Adrenal gland (tissue), 12 donors: ENCODE results near the gene FOXN3. TPM values are rescaled to one million over a fixed set of nuclear protein-coding genes. Genes with fewer than 3 reads are reported as not detected.
A peak's percentile ranks its signal among the peaks of the same experiment; 100 is the strongest.

Source experiments
- DNase-seq, 7 donors: peaks; one replicate each; pipeline ENCODE4 v3.0.0-alpha.2; 2019 to 2020
- H3K27ac ChIP-seq, 5 donors: fragments of 200-600 bp; sonication (generic) in 4 of 5; 1 replicate in 3 of 5; 2 replicates in 2 of 5; pipeline versions ENCODE4 v1.5.1 to v1.8.0; 2016 to 2020; ENCODE audit warnings: mild to moderate bottlenecking in 1 of 5
- H3K27me3 ChIP-seq: fragments of 200-600 bp; 2 replicates; pipeline ENCODE4 v1.8.0; 2021
- H3K36me3 ChIP-seq, 2 donors: fragments of 200-600 bp; replicated peaks in 1 of 2; 1 replicate in 1 of 2; 2 replicates in 1 of 2; pipeline versions ENCODE4 v1.5.1 to v1.8.0; 2018 to 2022
- H3K4me1 ChIP-seq, 2 donors: fragments of 200-600 bp; replicated peaks in 1 of 2; 1 replicate in 1 of 2; 2 replicates in 1 of 2; pipeline versions ENCODE4 v1.5.1 to v1.8.0; 2018 to 2021
- H3K4me3 ChIP-seq, 4 donors: fragments of 200-600 bp; sonication (generic) in 3 of 4; one replicate each; pipeline ENCODE4 v1.5.1; 2016 to 2018
- H3K9me3 ChIP-seq, 3 donors: fragments of 200-600 bp; sonication (generic) in 1 of 3; replicated peaks in 1 of 3; 1 replicate in 2 of 3; 2 replicates in 1 of 3; pipeline versions ENCODE4 v1.5.1 to v1.8.0; 2016 to 2021
- CTCF ChIP-seq, 6 experiments: fragments of 450-650 bp in 4 of 6; fragments of 200-600 bp in 2 of 6; sonication (generic) in 1 of 6; IDR thresholded peaks; 1 replicate in 5 of 6; 2 replicates in 1 of 6; pipeline versions ENCODE4 v1.5.1 to v1.8.0; 2016 to 2021; ENCODE audit warnings: antibody characterized with exemption in 6 of 6, mild to moderate bottlenecking in 2 of 6, moderate library complexity in 1 of 6
- POLR2A ChIP-seq, 2 donors: fragments of 450-650 bp; IDR thresholded peaks; one replicate each; pipeline ENCODE4 v1.6.1; 2017; ENCODE audit warnings: antibody characterized with exemption in 2 of 2, mild to moderate bottlenecking in 2 of 2, moderate library complexity in 1 of 2
- WGBS, 4 donors: extraction: QIAGEN DNeasy Blood & Tissue Kit in 2 of 4; methylation state at CpG; one replicate each; pipeline versions ENCODE4 v1.1.5 to v1.1.7; 2013 to 2017; 5-methylcytosine and 5-hydroxymethylcytosine counted together
- intact Hi-C, 2 donors: fragments of 100-400 bp; cut with DNase I; formaldehyde crosslinking; loops; one replicate each; pipeline versions ENCODE4 v1.14.1 to v1.15.0; 2022 to 2023
- polyA plus RNA-seq, 3 donors: library from polyadenylated mRNA; stranded (reverse); fragments of 200-250 nt in 2 of 3; fragments of 350-450 nt in 1 of 3; fragmentation: Illumina TruSeq in 1 of 3; extraction: RNeasy Lipid Tissue Mini Kit (QIAGEN cat#74804) in 1 of 3; gene quantifications; one replicate each; pipeline ENCODE4 v1.2.3, GENCODE V29; 2013 to 2014
- total RNA-seq, 9 donors: library from RNA; depleted of rRNA in 4 of 9; stranded (reverse); fragments of >200 nt in 4 of 9; fragments of 120-200 nt in 1 of 9; fragmentation: NEBNext Ultra II Directional in 1 of 9; extraction: Animal tissue kit (Norgen Biotek cat#: 25700) in 1 of 9; gene quantifications; one replicate each; pipeline versions ENCODE4 v1.1.0 to v1.2.4, GENCODE V29; 2013 to 2023
- donor health status: healthy with polysubstance abuse.
- donor health status: Bipolar disorder and iron deficiency.
- donor health status: DM: yes; HTN: yes; CAD: no.
- donor health status: DM: no; HTN: no; CAD: no.
- donor health status: DM: no; HTN: no; CAD: no.
- donor health status: DM: yes; HTN: yes; CAD: no.

FOXN3 gene
- total and polyA plus RNA-seq, 12 donors, result 10.7 to 131 (median 96.8) TPM

- H3K27me3 ChIP-seq, result no peaks in the 10 kb centered on the region
- TF ChIP-seq CTCF (IDR thresholded peaks at IDR 0.05) (no peak), POLR2A (IDR thresholded peaks at IDR 0.05) (no peak)
- intact Hi-C loops, result loop anchor here in 1 of 2 donors (10.0 kb wide), 2 partner anchors 48 to 188 kb away; no protein-coding TSS in a partner anchor
- H3K36me3 ChIP-seq, result no peaks in the 10 kb centered on the region
- H3K4me3 ChIP-seq, result no peak overlapping the region
- H3K9me3 ChIP-seq, result no peaks in the 10 kb centered on the region
- 97 to 100% (median 99%) methylated on average over 2 of the region's 2 CpGs for WGBS, 4 donors
- no peak for DNase-seq
- H3K27ac ChIP-seq, result peak overlapping the region in 1 of 5 donors; percentile 42
- H3K4me1 ChIP-seq, result peaks cover 11 to 20% of the 10 kb centered on the region in 2 donors
These were observed 183.8 kb downstream of the FOXN3 start for GRCh38 chr14:89233184-89233583.

- 77 to 85% (median 81%) methylated on average over 18 of the region's 18 CpGs for WGBS, 4 donors
- H3K36me3 ChIP-seq, result no peaks in the 10 kb centered on the region
- peaks cover 16 to 25% of the 10 kb centered on the region in 2 donors for H3K4me1 ChIP-seq
- intact Hi-C loops, result loop anchor here in 1 of 2 donors (10.0 kb wide), 2 partner anchors 48 to 188 kb away; no protein-coding TSS in a partner anchor
- H3K4me3 ChIP-seq, result no peak overlapping the region
- H3K9me3 ChIP-seq, result no peaks in the 10 kb centered on the region
- DNase-seq, result no peak
- H3K27me3 ChIP-seq, result no peaks in the 10 kb centered on the region
- no peak for TF ChIP-seq CTCF (IDR thresholded peaks at IDR 0.05)
- TF ChIP-seq POLR2A (IDR thresholded peaks at IDR 0.05), result no peak
- H3K27ac ChIP-seq, result peak overlapping the region in 1 of 5 donors; percentile 36
These were observed 184.6 kb downstream of the FOXN3 start for GRCh38 chr14:89232265-89233070.

- H3K9me3 ChIP-seq, result no peaks in the 10 kb centered on the region
- no peaks in the 10 kb centered on the region for H3K36me3 ChIP-seq
- no peaks in the 10 kb centered on the region for H3K27me3 ChIP-seq
- 91 to 96% (median 94%) methylated on average over 12 to 15 of the region's 15 CpGs for WGBS, 4 donors
- no peak for DNase-seq
- H3K4me1 ChIP-seq, result peaks cover 16 to 25% of the 10 kb centered on the region in 2 donors
- H3K27ac ChIP-seq, result peak overlapping the region in 1 of 5 donors; percentile 36
- intact Hi-C loops, result loop anchor here in 1 of 2 donors (10.0 kb wide), 2 partner anchors 47 to 187 kb away; no protein-coding TSS in a partner anchor
- H3K4me3 ChIP-seq, result no peak overlapping the region
- TF ChIP-seq CTCF (IDR thresholded peaks at IDR 0.05) (no peak), POLR2A (IDR thresholded peaks at IDR 0.05) (no peak)
These were observed 185.5 kb downstream of the FOXN3 start for GRCh38 chr14:89231426-89232113.
